Activated CD4-positive, alpha-beta T cell treated with anti-CD3 and anti-CD28 coated beads for 24 hours (primary cell): ENCODE measurements around the gene IFNAR1.
"Not testable (repeated sequence)": the region's sequence is repeated elsewhere in the genome, so short reads cannot be mapped to it uniquely, and the experiment has no call there.

Source experiments
- DNase-seq, 2 donors: peaks; one replicate each; pipeline ENCODE4 v3.0.0-alpha.2; 2020; ENCODE audit warnings: low read depth in 2 of 2

IFNAR1 gene

DNA sequence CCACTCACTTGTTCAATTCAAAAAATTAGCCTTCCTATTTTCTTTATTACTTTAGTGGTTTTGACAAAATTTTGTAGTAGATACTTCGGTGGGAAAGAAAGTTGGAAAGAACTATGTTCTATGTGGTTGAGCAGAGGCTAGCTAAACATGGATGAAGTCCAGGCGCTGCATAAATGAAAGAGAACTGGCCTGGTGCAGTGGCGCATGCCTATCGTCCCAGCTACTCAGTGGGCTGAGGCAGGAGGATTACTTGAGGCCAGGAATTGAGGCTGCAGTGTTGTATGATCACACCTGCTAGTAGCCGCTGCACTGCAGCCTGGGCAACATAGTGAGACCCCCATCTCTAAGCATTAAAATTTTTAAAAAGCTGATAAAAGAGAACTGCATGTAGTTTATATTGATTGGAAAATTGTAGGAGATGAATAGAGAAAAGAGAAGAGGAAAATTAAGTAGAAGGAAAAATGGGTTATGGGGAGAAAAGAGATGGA, 21.0 kb downstream of the IFNAR1 start:
- DNase-seq: no peak

DNA sequence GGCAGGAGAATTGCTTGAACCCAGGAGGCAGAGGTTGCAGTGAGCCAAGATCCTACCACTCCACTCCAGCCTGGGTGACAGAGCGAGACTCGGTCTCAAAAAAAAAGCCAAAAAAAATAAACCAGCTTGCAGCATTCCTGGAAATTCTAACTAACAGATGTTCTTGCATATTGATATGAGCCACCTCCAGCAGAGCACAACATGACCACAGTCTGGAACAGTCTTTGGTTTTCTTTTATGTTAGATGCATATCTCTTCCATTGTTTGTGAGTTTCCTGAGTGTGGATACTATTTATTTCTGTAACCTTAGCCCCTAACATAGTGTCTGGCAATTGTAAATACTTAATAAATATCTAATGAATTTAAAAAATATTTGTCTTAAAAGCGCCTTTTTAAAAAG, 23.9 kb downstream of the IFNAR1 start:
- no peak for DNase-seq

DNA sequence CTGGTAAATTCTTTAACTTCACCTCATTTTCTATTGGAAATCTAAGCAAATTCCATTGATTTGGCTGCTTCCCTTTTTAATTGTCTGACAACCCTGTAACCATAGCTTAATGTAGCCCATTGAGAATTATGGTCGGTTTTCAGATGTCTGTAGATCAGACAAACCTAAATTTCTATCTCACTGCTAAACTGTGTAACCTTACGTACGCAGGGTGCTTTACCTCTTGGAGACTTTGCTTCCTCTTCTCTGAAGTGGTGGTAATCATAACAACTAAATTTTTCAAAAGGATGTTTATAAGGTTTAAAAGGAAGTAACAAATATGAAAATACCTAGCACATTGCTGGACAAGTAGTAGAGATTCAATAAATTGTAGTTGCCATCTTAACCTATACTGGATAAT, 25.9 kb downstream of the IFNAR1 start:
- DNase-seq: no peak

DNA sequence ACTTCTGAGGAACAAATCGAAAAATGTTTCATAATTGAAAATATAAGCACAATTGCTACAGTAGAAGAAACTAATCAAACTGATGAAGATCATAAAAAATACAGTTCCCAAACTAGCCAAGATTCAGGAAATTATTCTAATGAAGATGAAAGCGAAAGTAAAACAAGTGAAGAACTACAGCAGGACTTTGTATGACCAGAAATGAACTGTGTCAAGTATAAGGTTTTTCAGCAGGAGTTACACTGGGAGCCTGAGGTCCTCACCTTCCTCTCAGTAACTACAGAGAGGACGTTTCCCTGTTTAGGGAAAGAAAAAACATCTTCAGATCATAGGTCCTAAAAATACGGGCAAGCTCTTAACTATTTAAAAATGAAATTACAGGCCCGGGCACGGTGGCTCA, 30.6 kb downstream of the IFNAR1 start:
- no peak for DNase-seq

DNA sequence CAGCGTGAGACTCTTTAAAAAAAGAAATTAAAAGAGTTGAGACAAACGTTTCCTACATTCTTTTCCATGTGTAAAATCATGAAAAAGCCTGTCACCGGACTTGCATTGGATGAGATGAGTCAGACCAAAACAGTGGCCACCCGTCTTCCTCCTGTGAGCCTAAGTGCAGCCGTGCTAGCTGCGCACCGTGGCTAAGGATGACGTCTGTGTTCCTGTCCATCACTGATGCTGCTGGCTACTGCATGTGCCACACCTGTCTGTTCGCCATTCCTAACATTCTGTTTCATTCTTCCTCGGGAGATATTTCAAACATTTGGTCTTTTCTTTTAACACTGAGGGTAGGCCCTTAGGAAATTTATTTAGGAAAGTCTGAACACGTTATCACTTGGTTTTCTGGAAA, 31.2 kb downstream of the IFNAR1 start:
- no peak for DNase-seq

DNA sequence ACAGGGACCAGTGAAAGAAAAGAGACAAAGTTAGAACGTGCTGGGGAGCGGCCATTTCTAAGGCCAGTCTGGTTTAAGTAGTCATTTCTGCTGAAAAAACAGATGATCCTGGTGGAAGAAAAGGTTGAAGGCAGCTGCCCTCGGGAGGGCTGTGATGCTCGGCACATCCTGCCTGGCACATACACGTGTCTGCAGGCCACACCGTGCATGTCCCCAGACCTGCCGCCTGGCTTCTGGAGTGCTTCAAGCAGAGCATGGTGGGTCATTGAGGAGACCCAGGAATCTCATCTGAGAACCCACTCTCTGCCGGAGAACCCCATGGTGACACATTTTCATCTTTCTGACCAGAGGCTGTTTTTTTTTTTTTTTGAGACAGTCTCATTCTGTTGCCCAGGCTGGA, 32.4 kb downstream of the IFNAR1 start:
- DNase-seq: no peak

DNA sequence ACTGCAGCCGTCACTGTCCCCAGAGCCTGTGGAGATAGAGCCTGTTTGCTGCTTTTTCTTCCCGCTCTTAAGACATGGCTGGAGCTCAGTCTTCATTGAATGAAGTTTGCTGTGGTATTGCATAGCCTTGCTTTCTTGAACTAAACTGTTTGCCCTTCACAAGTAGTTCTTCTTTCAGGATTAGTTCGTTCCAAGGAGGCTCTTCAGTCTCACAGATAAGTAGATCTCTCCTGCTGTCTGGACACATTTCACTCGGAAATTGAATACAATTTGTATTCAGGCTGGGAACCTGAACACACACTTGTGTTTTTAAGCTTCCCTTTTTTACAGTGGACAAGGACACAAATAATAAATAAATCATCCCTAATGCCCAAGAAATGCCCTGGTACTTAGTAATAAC, 34.7 kb downstream of the IFNAR1 start:
- no peak for DNase-seq

DNA sequence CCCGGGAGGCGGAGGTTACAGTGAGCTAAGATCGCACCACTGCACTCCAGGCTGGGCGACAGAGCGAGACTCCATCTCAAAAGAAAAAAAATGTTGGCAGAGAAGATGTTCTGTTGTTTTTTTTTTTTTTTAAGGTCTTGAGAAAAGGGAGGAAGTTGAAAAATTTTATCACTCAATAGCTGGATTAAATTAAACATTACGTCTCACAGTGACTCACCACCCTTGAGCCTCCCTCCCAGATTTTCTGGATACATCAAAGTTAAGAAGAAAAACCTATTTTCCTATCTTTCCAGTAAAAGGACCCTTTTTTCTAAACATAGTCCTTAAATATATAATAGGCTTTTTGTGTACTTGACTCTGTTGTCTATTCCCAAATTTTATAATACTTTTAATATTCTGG, 35.5 kb downstream of the IFNAR1 start:
- no peak for DNase-seq

DNA sequence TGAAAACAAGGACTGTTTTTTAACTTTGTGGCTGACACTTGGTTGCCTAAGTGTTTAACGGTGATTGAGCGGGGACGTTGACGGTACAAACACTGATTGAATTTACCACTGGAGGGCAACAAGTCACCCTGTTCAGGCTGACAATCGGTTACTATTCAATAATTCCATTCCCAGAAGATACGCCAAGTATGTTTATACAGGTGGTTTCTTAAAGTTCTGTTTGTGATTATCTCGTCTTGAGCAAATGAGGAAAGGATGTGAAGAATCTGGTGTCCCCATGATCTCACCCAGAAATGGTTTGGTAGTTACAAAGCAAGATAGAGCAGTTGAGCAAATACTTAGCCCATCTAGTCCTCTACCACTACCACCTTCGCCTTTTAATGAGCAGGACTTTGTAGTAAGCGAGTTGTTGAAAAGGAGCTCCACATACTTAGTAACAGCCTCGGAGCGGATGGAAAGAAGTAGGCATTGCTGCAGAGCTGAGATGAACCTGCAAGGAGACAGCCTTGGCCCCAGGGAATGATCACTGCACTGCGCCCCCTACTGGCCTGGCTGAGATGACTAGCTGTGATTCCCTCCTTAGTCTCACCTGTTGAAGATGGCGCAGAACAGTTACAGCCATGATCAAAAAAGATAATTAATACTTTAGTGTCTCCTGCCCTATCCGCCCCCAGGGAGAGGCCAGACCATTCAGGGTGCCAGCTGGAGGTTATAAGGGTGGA, 36.3 kb downstream of the IFNAR1 start:
- peak; percentile 83 to 92 for DNase-seq

DNA sequence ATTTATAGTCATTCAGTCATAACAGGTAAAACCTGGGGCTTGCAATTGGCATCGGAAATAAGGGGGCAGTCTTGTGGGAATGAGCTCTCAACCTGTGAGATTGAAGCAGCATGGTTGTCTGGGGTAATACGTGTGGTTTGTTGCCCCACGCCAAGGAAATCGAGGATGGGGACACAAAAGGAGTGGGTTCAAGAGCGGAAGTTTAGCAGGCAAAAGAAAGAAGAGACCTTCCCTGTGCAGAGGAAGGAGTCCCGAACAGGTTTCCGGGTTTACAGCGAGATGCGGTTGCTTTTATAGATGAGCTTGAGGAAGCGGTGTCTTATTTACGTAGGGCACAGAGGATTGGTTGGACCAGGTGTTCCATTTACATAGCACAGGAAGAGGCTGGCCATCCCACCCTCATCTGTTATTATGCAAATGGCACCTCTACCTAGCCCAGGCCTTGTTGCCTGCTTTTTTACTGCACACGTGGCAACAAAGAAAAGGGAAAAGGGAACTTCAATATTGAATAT, 37.3 kb downstream of the IFNAR1 start:
- peak in 1 of 2 donors; percentile 17 for DNase-seq

DNA sequence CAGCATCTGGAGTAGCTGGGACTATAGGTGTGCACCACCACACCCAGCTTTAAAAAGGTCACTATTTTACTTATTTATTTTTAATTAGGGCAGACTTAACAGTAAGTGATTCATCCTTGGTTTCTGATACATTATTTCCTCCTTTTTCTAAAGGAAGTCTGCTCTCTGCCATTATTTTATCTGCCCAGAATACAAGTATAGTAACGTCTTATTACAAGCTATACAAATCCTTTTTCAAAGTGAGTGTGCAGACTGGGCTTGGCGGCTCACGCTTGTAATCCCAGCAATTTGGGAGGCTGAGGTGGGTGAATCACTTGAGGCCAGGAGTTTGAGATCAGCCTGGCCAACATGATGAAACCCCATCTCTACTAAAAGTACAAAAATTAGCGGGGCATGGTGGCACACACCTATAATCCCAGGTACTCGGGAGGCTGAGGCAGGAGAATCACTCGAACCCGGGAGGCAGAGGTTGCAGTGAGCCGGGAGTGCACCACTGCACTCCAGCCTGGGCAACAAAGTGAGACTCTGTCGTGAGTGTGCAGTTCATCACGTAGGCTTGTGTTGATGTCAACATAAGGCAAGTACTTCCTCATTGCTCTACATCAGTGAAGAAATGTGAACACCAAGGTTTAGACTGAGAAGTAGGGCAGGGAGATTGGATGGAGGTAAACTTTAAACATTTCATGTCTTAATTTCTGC, 39.3 kb downstream of the IFNAR1 start:
- DNase-seq: not testable (repeated sequence)

DNA sequence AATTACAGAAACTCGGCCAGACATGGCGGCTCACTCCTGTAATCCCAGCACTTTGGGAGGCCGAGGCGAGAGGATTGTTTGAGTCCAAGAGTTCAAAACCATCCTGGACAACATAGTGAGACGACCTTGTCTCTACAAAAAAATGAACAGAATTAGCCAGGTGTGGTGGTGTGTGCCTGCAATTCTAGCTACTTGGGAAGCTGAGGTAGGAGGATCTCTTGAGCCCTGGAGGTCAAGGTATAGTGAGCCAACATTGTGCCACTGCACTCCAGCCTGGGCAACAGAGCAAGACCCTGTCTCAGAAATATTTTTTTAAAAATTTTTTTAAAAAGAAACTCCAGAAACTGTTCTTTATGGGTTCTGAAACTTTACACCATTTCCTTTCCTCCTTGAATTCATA, 40.1 kb downstream of the IFNAR1 start:
- no peak for DNase-seq

DNA sequence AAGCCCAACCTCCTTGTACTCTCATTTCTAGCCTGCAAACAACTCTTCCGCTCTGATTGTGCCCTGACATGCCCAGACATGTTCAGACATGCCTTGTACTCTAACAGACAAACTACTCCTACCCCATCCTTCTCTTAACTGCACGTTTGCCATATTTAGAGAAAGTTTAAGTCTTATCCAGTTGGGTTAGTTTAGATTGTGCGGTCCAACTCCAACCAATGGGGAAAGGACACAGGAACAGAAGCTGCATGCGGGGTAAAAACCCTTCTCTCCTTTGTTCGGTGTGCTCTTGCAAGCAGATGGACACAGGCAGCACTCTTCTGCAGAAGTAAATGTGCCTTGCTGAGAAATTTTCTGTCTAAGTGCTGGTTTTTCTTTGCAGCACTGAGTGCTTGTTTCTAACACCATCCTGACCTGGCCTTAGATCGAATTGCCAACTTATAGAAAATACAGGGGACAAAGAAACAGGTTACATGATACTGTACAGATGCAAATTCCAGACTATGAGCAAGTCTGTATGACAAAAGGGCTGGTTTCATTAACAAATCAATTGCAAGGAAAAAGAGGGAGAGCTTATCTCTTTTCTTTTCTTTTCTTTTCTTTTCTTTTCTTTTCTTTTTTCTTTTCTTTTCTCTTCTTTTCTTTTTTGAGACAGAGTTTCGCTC, 42.7 kb downstream of the IFNAR1 start:
- DNase-seq: no peak

DNA sequence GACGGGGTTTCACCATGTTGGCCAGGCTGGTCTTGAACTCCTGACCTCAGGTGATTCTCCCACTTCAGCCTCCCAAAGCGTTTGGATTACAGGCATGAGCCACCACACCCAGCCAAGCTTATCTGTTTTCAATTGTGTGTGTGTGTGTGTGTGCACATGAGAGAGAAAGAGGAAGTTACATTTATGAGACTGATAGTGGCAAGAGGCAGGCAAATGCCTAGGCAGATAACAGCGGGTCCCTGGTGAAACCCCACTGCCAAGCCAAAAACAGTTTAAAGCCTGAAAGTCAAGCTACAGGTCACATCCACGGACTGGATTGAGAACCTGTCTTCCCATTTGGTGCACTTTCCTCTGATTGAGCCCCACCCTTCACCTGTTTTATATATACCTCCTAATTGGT, 43.4 kb downstream of the IFNAR1 start:
- no peak for DNase-seq

DNA sequence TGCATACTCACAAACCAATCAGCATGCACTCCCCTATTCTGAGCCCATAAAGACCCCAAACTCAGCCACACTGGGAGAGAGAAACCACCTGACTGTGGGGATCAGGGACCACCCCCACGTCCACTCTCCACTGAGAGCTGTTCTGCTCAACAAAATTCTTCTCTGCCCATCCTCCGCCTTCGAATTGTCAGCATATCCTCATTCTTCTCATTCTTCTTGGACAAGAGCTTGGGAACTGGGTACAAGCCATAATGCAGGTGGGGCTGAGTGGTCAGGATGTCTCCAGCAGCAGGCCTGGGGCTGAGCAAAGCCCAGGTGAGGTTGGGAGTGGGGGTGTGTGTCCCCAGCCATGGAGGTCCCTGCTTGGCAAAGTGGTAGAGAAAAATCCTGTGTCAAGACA, 43.8 kb downstream of the IFNAR1 start:
- no peak for DNase-seq

DNA sequence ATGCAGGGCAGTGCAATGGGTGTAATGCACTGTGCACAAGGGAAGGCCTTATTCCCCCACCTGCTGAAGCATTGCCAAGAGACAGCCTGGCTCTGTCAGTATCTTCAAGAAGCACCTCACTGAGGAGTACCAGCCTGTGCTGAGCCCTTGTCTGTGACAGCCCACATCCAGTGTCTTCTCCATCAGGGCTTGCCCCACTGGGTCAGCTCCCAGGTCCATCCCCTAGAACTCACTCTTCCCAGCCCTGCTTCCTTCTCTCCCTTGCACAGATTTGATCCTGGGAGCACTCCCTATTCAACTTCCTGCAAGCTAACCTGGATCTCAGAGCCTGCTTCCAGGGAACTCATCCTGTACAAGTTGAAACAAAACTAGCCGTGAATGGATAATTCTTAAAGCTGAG, 44.8 kb downstream of the IFNAR1 start:
- no peak for DNase-seq

DNA sequence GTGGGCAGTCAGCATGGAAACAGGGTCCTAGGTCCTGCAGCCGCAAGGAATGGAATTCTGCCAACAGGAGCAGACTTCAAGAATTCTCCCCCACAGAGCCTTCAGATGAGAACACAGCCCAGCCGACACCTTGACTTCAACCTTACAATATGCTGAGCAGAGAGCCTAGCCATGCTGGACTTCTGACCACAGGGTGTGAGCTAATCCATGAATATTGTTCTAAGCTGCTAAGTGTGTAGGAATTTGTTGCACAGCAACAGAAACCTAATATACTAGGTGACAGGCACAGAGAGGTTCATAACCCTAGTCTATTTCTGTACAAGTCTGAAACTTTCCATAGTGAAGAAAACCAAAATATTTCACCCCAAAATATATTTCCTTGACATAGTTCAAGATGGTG, 45.5 kb downstream of the IFNAR1 start:
- DNase-seq: no peak

DNA sequence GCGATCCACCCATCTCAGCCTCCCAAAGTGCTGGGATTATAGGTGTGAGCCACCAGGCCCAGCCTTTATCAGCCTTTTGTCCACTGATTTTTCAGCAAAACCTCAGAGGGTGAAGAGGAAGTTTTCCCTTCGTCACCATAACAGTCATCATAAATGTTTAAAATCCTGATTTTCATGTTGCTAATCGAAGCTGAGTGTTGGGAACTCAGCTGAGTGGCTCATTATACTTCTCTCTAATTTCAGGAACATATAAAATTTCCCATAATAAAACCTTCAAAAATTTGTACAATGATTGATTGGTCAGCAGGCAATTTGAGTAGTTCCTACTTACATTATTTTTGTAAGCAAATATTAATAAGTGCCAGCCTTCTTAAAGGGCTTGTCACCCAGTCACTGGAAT, 46.6 kb downstream of the IFNAR1 start:
- DNase-seq: no peak

DNA sequence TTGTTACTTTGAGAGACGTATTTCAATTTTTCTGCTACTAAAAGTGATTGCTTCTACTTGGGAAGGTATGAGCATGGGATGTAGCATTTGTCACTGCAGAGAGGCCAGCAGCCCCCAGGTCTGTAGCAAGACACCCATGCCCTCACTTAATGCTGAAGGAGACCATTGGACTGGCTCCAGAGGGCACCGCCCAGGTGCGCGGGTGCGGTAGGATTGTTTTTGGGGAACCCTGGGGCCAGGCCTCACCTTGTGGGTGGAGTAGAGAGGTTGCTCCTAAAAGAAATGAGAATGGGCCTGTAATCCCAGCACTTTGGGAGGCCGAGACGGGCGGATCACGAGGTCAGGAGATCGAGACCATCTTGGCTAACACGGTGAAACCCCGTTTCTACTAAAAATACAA, 47.8 kb downstream of the IFNAR1 start:
- DNase-seq: no peak

DNA sequence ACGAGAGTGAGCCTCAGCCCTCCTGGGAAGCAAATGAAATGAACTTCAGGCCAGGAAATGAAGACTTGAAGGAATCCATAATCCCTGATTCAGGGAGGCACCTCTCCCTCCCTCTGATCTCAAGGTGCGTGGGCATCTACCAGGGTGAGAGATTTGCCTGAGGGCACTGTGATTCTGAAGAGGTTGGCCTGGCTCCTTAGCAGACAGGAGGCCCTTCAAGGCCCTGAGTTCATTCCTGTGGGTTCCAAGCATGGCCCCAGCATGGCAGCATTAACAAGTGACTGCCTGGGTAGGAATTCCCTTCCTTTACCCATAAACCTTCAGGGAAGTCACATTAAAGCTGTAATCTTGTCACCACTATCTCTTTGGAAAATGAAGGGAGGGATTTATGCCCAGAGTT, 48.7 kb downstream of the IFNAR1 start:
- DNase-seq: no peak

DNA sequence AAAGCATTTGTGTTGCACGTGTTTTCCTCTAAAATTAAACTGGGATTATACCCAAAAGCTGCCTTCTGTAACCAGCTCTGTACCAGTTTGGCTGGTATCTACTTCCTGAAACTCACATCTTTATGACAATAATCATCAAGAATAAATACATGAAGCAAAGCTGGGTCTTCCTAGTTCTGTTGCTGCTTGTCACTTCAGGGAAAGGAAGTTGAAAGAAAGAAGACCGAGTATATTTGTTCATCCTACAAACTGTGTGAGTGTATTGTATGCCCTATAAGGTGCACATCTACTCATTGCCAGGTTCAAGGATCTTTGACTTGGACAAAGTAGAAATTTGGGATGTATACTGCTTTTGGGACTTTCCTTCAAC, 49.3 kb downstream of the IFNAR1 start:
- no peak for DNase-seq

DNA sequence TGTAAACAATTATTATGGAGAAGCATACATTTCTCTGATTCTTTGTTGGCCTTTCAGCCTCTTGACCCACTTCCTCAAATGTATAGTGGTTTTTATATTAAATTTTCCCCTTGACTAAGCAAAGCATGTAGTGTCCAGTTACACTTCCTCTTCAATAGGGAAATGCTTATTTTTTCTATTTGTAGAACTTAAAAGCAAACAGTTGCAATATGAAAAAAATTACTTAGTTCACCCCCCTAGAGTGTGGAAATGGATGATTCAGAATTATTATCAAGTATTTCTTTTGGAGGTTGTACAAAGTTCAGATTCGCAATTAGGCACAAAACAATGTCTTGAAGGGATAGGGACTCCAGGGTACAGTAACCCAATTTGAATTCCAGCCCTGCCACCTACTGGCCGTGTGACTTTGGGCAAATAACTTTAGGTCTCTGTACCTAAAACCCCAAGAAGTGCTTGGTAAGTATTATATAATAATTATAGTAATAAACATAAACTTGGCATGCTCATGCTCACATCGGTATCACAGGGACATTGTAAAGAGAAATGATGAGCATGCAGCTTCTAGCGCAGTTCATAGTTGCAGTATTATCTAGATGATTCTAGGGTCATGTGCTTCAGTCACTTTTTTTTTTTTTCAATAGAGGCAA, 49.8 kb downstream of the IFNAR1 start:
- no peak for DNase-seq
